IMR-90 (cell line): ENCODE measurements around the gene PRR23E. TPM values are rescaled to one million over a fixed set of nuclear protein-coding genes. Genes with fewer than 3 reads are reported as not detected.

ENCODE experiments used
- ATAC-seq: fragments of 200-7000 bp; cut with Tn5 transposase; 2 replicates; pipeline ENCODE4 v1.9.1; 2020; ENCODE audit warnings: low read depth, mild to moderate bottlenecking, moderate library complexity
- BruUV-seq: library from RNA; stranded (reverse); fragments of 400-500 nt; replicated peaks from 2 replicates; lab custom pipeline; 2021; lab: Mats Ljungman, UMichigan
- CTCF ChIA-PET: fragments of 300-600 bp; formaldehyde crosslinking; extraction: SDS; loops from one replicate; lab custom pipeline; 2021; ENCODE audit warnings: antibody characterized with exemption; lab: Yijun Ruan, JAX
- POLR2A ChIA-PET: fragments of 300-600 bp; sonication (Branson Sonifier 250); formaldehyde crosslinking; loops from one replicate; lab custom pipeline; 2022; ENCODE audit warnings: antibody characterized with exemption; ENCODE audit not compliant: unreplicated experiment; lab: Charles Lee
- DNase-seq: peaks from one replicate; pipeline ENCODE4 v3.0.0; 2013
- H2AFZ ChIP-seq: replicated peaks from 2 replicates; pipeline ENCODE3; 2013; ENCODE audit warnings: low read length, mild to moderate bottlenecking; ENCODE audit not compliant: poor library complexity
- H2AK5ac ChIP-seq: 2 replicates; pipeline ENCODE4 v1.6.1; 2013; ENCODE audit warnings: low read depth, low read length, inconsistent platforms
- H2AK9ac ChIP-seq: replicated peaks from 2 replicates; pipeline ENCODE3; 2013; ENCODE audit warnings: mild to moderate bottlenecking, low read depth, low read length, moderate library complexity; ENCODE audit not compliant: poor library complexity
- H2BK120ac ChIP-seq: 2 replicates; pipeline ENCODE4 v1.6.1; 2013; ENCODE audit warnings: low read depth, low read length, inconsistent platforms
- H2BK15ac ChIP-seq: 3 replicates; pipeline ENCODE4 v1.6.1; 2013; ENCODE audit warnings: low read depth, low read length, inconsistent platforms
- H2BK20ac ChIP-seq: 2 replicates; pipeline ENCODE4 v1.6.1; 2013; ENCODE audit warnings: low read depth, mild to moderate bottlenecking, inconsistent platforms, low read length, moderate library complexity
- H2BK5ac ChIP-seq: 2 replicates; pipeline ENCODE4 v1.6.1; 2013; ENCODE audit warnings: mild to moderate bottlenecking, low read depth, low read length, inconsistent platforms; ENCODE audit not compliant: poor library complexity, severe bottlenecking
- H3K14ac ChIP-seq: replicated peaks from 2 replicates; pipeline ENCODE4 v1.6.1; 2013; ENCODE audit warnings: low read depth, low read length, inconsistent platforms
- H3K18ac ChIP-seq: 2 replicates; pipeline ENCODE4 v1.6.1; 2013; ENCODE audit warnings: low read depth, low read length, control low read depth
- H3K23ac ChIP-seq: 2 replicates; pipeline ENCODE4 v1.6.1; 2013; ENCODE audit warnings: low read depth, low read length, inconsistent platforms
- H3K27ac ChIP-seq: 2 replicates; pipeline ENCODE4 v1.5.1; 2013; ENCODE audit warnings: mild to moderate bottlenecking, control low read depth, low read length; ENCODE audit not compliant: insufficient read depth
- H3K27me3 ChIP-seq: 2 replicates; pipeline ENCODE4 v1.6.1; 2013; ENCODE audit warnings: low read length; ENCODE audit not compliant: control insufficient read depth, insufficient read depth
- H3K36me3 ChIP-seq: 2 replicates; pipeline ENCODE4 v1.6.1; 2013; ENCODE audit warnings: low read length, mixed read lengths; ENCODE audit not compliant: control insufficient read depth, insufficient read depth
- H3K4ac ChIP-seq: 2 replicates; pipeline ENCODE4 v1.6.1; 2013; ENCODE audit warnings: low read depth, low read length, inconsistent platforms
- H3K4me1 ChIP-seq: 2 replicates; pipeline ENCODE4 v1.6.1; 2013; ENCODE audit warnings: low read length, mixed read lengths; ENCODE audit not compliant: control insufficient read depth, insufficient read depth
- H3K4me2 ChIP-seq: 2 replicates; pipeline ENCODE4 v1.6.1; 2013; ENCODE audit warnings: low read depth, mild to moderate bottlenecking, control low read depth, low read length, moderate library complexity
- H3K4me3 ChIP-seq: 2 replicates; pipeline ENCODE4 v1.5.1; 2013; ENCODE audit warnings: low read depth, mild to moderate bottlenecking, control low read depth, low read length, moderate library complexity; ENCODE audit not compliant: insufficient read depth
- H3K56ac ChIP-seq: 2 replicates; pipeline ENCODE4 v1.6.1; 2013; ENCODE audit warnings: low read length, inconsistent platforms; ENCODE audit not compliant: insufficient read depth; ENCODE audit errors: extremely low read depth
- H3K79me1 ChIP-seq, 2 experiments: 2 replicates each; pipeline ENCODE4 v1.6.1; 2013; ENCODE audit warnings: low read length in 2 of 2, inconsistent platforms in 1 of 2, low read depth in 1 of 2
- H3K9ac ChIP-seq: 2 replicates; pipeline ENCODE4 v1.6.1; 2013; ENCODE audit warnings: low read depth, low read length, control low read depth
- H3K9me1 ChIP-seq: 2 replicates; pipeline ENCODE4 v1.6.1; 2013; ENCODE audit warnings: low read length, inconsistent platforms; ENCODE audit not compliant: insufficient read depth
- H3K9me3 ChIP-seq: 2 replicates; pipeline ENCODE4 v1.6.1; 2013; ENCODE audit warnings: low read length; ENCODE audit not compliant: control insufficient read depth, insufficient read depth
- H4K20me1 ChIP-seq: 2 replicates; pipeline ENCODE4 v1.6.1; 2013; ENCODE audit warnings: low read length, inconsistent platforms; ENCODE audit not compliant: insufficient read depth
- H4K5ac ChIP-seq: 2 replicates; pipeline ENCODE4 v1.6.1; 2013; ENCODE audit warnings: mild to moderate bottlenecking, low read depth, low read length, control low read depth
- H4K8ac ChIP-seq, 2 experiments: 2 replicates each; pipeline ENCODE4 v1.6.1; 2013; ENCODE audit warnings: low read depth in 2 of 2, low read length in 2 of 2, control low read depth in 1 of 2, inconsistent platforms in 1 of 2
- H4K91ac ChIP-seq: 2 replicates; pipeline ENCODE4 v1.6.1; 2013; ENCODE audit warnings: low read depth, low read length, inconsistent platforms; ENCODE audit not compliant: insufficient read depth
- BHLHE40 ChIP-seq: fragments of 150-350 bp; IDR thresholded peaks from 2 replicates; pipeline ENCODE4 v1.6.1; 2016; ENCODE audit warnings: mild to moderate bottlenecking, low read depth, low read length
- CEBPB ChIP-seq: IDR thresholded peaks from 2 replicates; pipeline ENCODE4 v1.6.1; 2012; ENCODE audit warnings: low read depth, low read length, improper control_type of control experiment
- CHD1 ChIP-seq: IDR thresholded peaks from 2 replicates; pipeline ENCODE4 v1.6.1; 2012; ENCODE audit warnings: low read depth, low read length, improper control_type of control experiment
- CTCF ChIP-seq: conservative IDR thresholded peaks from 2 replicates; pipeline ENCODE4 v1.5.1; 2012; ENCODE audit warnings: mild to moderate bottlenecking, low read depth, low read length, improper control_type of control experiment
- FOS ChIP-seq: fragments of 150-350 bp; IDR thresholded peaks from 2 replicates; pipeline ENCODE4 v1.6.1; 2016; ENCODE audit warnings: low read depth, low read length
- MAFK ChIP-seq: IDR thresholded peaks from 2 replicates; pipeline ENCODE4 v1.6.1; 2012; ENCODE audit warnings: low read depth, low read length, improper control_type of control experiment
- MAZ ChIP-seq: IDR thresholded peaks from 2 replicates; pipeline ENCODE4 v1.6.1; 2012; ENCODE audit warnings: low read depth, mild to moderate bottlenecking, low read length, improper control_type of control experiment, moderate library complexity, borderline replicate concordance
- MXI1 ChIP-seq: IDR thresholded peaks from 2 replicates; pipeline ENCODE4 v1.6.1; 2012; ENCODE audit warnings: low read depth, mild to moderate bottlenecking, low read length, moderate library complexity, borderline replicate concordance
- NFE2L2 ChIP-seq: fragments of 150-350 bp; IDR thresholded peaks from 2 replicates; pipeline ENCODE4 v1.6.1; 2016; ENCODE audit warnings: low read depth, mild to moderate bottlenecking, low read length
- POLR2A ChIP-seq: IDR thresholded peaks from 2 replicates; pipeline ENCODE4 v1.6.1; 2012; ENCODE audit warnings: mild to moderate bottlenecking, low read depth, low read length
- RAD21 ChIP-seq: IDR thresholded peaks from 2 replicates; pipeline ENCODE4 v1.6.1; 2012; ENCODE audit warnings: low read length, improper control_type of control experiment
- RCOR1 ChIP-seq: IDR thresholded peaks from 2 replicates; pipeline ENCODE4 v1.6.1; 2012; ENCODE audit warnings: mild to moderate bottlenecking, low read length, improper control_type of control experiment; ENCODE audit not compliant: insufficient replicate concordance
- RFX5 ChIP-seq: IDR thresholded peaks from 2 replicates; pipeline ENCODE4 v1.8.0; 2012; ENCODE audit warnings: low read depth, mild to moderate bottlenecking, low read length, moderate library complexity
- SMC3 ChIP-seq: fragments of 150-350 bp; IDR thresholded peaks from 2 replicates; pipeline ENCODE4 v1.6.1; 2016; ENCODE audit warnings: low read depth, mild to moderate bottlenecking, antibody characterized with exemption, low read length, moderate library complexity
- USF2 ChIP-seq: fragments of 150-350 bp; IDR thresholded peaks from 2 replicates; pipeline ENCODE4 v1.6.1; 2017; ENCODE audit warnings: mild to moderate bottlenecking, antibody characterized with exemption, low read length, low read depth
- WGBS, 2 experiments: methylation state at CpG; one replicate each; pipeline versions ENCODE4 v1.1.5 to v1.1.7; 2013; ENCODE audit warnings: missing lambda C conversion rate in 2 of 2; ENCODE audit not compliant: insufficient read length in 1 of 2; ENCODE audit errors: extremely low coverage in 2 of 2; 5-methylcytosine and 5-hydroxymethylcytosine counted together
- dilution Hi-C: fragments of 300-500 bp; cut with HindIII; formaldehyde crosslinking; loops from one replicate; pipeline ENCODE4 v1.14.3; 2018; ENCODE audit warnings: low sequenced_read_pairs; ENCODE audit not compliant: unreplicated experiment
- in situ Hi-C: fragments of 300-500 bp; cut with MboI; formaldehyde crosslinking; loops from 3 replicates; pipeline ENCODE4 v1.14.3; 2019; ENCODE audit warnings: low sequenced_read_pairs, inconsistent platforms, mixed read lengths
- intact Hi-C: fragments of 100-400 bp; cut with micrococcal nuclease; formaldehyde crosslinking; loops from 2 replicates; pipeline ENCODE4 v1.10.0; 2022
- polyA plus RNA-seq, 3 experiments: library from polyadenylated mRNA; depleted of rRNA; stranded (reverse); fragments of >200 nt; gene quantifications; 2 replicates each; pipeline ENCODE4 v1.2.3, GENCODE V29; 2012; ENCODE audit warnings: low replicate concordance in 1 of 3
- total RNA-seq: library from RNA; depleted of rRNA; stranded (reverse); fragments of >200 nt; gene quantifications from 2 replicates; pipeline ENCODE4 v1.2.3, GENCODE V29; 2012
- TF ChIP-seq, protein P1 (sequence below): fragments of 150-350 bp; IDR thresholded peaks from 2 replicates; pipeline ENCODE4 v1.6.1; 2016; ENCODE audit warnings: low read depth, mild to moderate bottlenecking, low read length, moderate library complexity, borderline replicate concordance

Gene PRR23E
- total and polyA plus RNA-seq, 2 of the 4 experiments (the other 2 are of a cell fraction) = not detected

- no peak overlapping the region for H2BK15ac ChIP-seq
- H3K4me1 ChIP-seq = no peaks in the 10 kb centered on the region
- no peak for TF ChIP-seq CHD1
- no peak for TF ChIP-seq CEBPB
- no peak for TF ChIP-seq MAZ
- no peak for TF ChIP-seq FOS
- no peak for TF ChIP-seq SMC3
- TF ChIP-seq CTCF = no peak
- TF ChIP-seq USF2 = no peak
- no peak for TF ChIP-seq RAD21
- TF ChIP-seq BHLHE40 = no peak
- no peak for TF ChIP-seq MAFK
- TF ChIP-seq, protein P1, sequence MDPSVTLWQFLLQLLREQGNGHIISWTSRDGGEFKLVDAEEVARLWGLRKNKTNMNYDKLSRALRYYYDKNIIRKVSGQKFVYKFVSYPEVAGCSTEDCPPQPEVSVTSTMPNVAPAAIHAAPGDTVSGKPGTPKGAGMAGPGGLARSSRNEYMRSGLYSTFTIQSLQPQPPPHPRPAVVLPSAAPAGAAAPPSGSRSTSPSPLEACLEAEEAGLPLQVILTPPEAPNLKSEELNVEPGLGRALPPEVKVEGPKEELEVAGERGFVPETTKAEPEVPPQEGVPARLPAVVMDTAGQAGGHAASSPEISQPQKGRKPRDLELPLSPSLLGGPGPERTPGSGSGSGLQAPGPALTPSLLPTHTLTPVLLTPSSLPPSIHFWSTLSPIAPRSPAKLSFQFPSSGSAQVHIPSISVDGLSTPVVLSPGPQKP = no peak
- no peak for TF ChIP-seq RFX5
- TF ChIP-seq MXI1 = no peak
- TF ChIP-seq POLR2A = no peak
- TF ChIP-seq NFE2L2 = no peak
- no peak for TF ChIP-seq RCOR1
- no peak overlapping the region for H2BK120ac ChIP-seq
- no peak overlapping the region for H3K56ac ChIP-seq
- no peak overlapping the region for H2AK5ac ChIP-seq
- H3K27me3 ChIP-seq = peaks cover 2% of the 10 kb centered on the region; the same call in 1 of the 2 replicates
- H4K91ac ChIP-seq = no peak overlapping the region
- intact Hi-C loops (no loop called here), dilution Hi-C loops (no loop called here), in situ Hi-C loops (no loop called here)
- no peak overlapping the region for H2AK9ac ChIP-seq
- H3K9me1 ChIP-seq = no peaks in the 10 kb centered on the region
- no peak overlapping the region for H3K4ac ChIP-seq
- no peak overlapping the region for H3K18ac ChIP-seq
- H3K27ac ChIP-seq = no peak overlapping the region
- no peak overlapping the region for H4K8ac ChIP-seq
- H3K9me3 ChIP-seq = no peaks in the 10 kb centered on the region
- H2BK20ac ChIP-seq = no peak overlapping the region
- H4K5ac ChIP-seq = no peak overlapping the region
- no peak overlapping the region for H3K23ac ChIP-seq
- no peak overlapping the region for H3K4me3 ChIP-seq
- no peak overlapping the region for H3K9ac ChIP-seq
- ATAC-seq (no peak), DNase-seq (no peak)
- WGBS, 2 experiments = 56% methylated on average over 2 of the region's 2 CpGs; no CpG with 5 or more reads in 1 of the 2 experiments
- ChIA-PET POLR2A (no interaction called here), CTCF (no interaction called here)
- H4K20me1 ChIP-seq = no peaks in the 10 kb centered on the region
- no peak overlapping the region for H3K14ac ChIP-seq
- no peak overlapping the region for H2AFZ ChIP-seq
- no peaks in the 10 kb centered on the region for H3K79me1 ChIP-seq
- no TSS peak for BruUV-seq
- no peak overlapping the region for H3K4me2 ChIP-seq
- no peak overlapping the region for H2BK5ac ChIP-seq
- H3K36me3 ChIP-seq = no peaks in the 10 kb centered on the region
Observed at GRCh38 chr3:127161973-127162579, 30.9 kb upstream of the PRR23E start.
